ENCODE results near the gene LRRC49.

DNA sequence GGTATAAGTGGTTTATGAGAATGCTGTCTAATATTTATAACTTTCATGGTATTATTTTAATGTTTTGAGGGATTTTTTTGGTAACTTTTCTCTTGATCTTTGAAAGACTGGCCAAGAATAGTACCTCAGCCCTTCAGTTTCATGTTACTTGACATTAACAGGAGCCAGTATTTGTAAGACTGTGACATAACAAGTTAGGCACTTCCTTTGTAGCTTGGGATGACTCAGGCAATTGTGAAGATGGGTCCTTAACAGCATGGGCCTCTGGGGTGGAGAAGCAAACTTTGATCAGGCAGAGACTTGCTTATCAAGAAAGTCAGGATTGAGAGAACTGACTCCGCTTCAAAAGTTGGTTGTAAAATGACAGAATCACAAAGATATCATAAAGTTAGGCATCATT lies 9.5 kb downstream of the LRRC49 start:
- TF ChIP-seq POLR2A (IDR thresholded peaks at IDR 0.05; ENCODE audit: low read depth), result no peak
- no peak for TF ChIP-seq POLR2AphosphoS5 (IDR thresholded peaks at IDR 0.05)
- TF ChIP-seq, protein P1, sequence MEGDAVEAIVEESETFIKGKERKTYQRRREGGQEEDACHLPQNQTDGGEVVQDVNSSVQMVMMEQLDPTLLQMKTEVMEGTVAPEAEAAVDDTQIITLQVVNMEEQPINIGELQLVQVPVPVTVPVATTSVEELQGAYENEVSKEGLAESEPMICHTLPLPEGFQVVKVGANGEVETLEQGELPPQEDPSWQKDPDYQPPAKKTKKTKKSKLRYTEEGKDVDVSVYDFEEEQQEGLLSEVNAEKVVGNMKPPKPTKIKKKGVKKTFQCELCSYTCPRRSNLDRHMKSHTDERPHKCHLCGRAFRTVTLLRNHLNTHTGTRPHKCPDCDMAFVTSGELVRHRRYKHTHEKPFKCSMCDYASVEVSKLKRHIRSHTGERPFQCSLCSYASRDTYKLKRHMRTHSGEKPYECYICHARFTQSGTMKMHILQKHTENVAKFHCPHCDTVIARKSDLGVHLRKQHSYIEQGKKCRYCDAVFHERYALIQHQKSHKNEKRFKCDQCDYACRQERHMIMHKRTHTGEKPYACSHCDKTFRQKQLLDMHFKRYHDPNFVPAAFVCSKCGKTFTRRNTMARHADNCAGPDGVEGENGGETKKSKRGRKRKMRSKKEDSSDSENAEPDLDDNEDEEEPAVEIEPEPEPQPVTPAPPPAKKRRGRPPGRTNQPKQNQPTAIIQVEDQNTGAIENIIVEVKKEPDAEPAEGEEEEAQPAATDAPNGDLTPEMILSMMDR (IDR thresholded peaks at IDR 0.05), result no peak

All from esophagus muscularis mucosa (tissue), 3 donors.